Adrenal gland (tissue), 5 donors: ENCODE measurements around the gene ARPC5L.

Source experiments
- CTCF ChIP-seq, 6 experiments: fragments of 450-650 bp in 4 of 6; fragments of 200-600 bp in 2 of 6; sonication (generic) in 1 of 6; IDR thresholded peaks; 1 replicate in 5 of 6; 2 replicates in 1 of 6; pipeline versions ENCODE4 v1.5.1 to v1.8.0; 2016 to 2021; ENCODE audit warnings: antibody characterized with exemption in 6 of 6, mild to moderate bottlenecking in 2 of 6, moderate library complexity in 1 of 6
- POLR2A ChIP-seq, 2 donors: fragments of 450-650 bp; IDR thresholded peaks; one replicate each; pipeline ENCODE4 v1.6.1; 2017; ENCODE audit warnings: antibody characterized with exemption in 2 of 2, mild to moderate bottlenecking in 2 of 2, moderate library complexity in 1 of 2
- donor health status: DM: no; HTN: no; CAD: no.

GRCh38 chr9:124889006-124889405 is 27.1 kb downstream of the ARPC5L start:
- no peak for TF ChIP-seq CTCF (IDR thresholded peaks at IDR 0.05)
- no peak for TF ChIP-seq POLR2A (IDR thresholded peaks at IDR 0.05)
